ENCODE data around the gene DEFB123. TPM values are rescaled to one million over a fixed set of nuclear protein-coding genes. Genes with fewer than 3 reads are reported as not detected.

DEFB123 gene
- total and polyA plus RNA-seq, 9 of the 15 experiments (the other 6 are each of a cell fraction or from before 2014, with no cell fraction given), result not detected

DNA sequence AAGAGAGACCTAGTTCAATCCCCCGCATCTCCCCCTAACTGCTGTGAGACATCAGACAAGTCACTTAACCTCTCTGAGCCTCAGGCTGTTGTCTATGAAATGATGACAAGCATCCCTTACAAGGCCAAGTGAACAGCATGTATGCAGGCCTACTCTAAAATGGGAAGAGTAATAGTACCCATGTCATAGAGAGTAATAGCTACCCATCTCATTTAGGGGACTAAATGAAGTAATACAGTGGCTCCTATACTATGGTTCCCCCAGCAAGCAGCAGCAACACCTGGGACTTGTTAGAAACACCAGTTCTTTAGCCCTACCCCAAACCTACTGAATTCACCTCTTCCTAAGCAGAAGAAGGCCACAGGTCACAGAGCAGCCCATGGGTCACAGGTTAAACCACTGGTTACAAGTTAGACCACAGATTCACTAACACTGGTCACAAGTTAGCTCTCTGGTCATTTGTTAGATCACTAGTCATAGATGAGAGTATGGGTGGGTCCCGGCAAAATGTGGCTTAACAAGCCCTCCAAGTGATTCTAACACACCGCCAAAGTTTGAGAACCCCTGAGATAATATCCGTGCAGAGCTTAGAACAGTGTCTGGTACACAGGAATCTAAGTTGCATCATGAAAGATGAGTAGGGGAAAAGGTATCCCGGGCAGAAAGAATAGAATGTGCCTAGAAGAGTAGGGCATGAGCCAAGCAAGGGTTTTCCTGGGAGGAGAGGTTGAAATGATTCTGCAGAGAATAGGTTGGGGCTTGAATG, 33.1 kb downstream of the DEFB123 start:
- Histone ChIP-seq H4K20me1 (replicated peaks; ENCODE audit: control insufficient read depth, insufficient read depth, low read length) (no peaks in the 10 kb centered on the region; the same call in 1 of the 2 replicates), H2AFZ (ENCODE audit: low read depth, low read length) (no peak overlapping the region), H3K79me2 (ENCODE audit: control insufficient read depth, insufficient read depth, low read length) (no peaks in the 10 kb centered on the region), H3K27ac (ENCODE audit: extremely low read depth, low read depth, low read length) (no peak overlapping the region), H3K4me2 (ENCODE audit: insufficient read depth, low read length) (no peak overlapping the region), H3K9me1 (ENCODE audit: control insufficient read depth, insufficient read depth, low read length) (no peaks in the 10 kb centered on the region), H3K4me1 (replicated peaks in 1 of 2; ENCODE audit: control insufficient read depth in 2 of 2, insufficient read depth in 2 of 2, low read length in 2 of 2) (peaks cover 5 to 16% of the 10 kb centered on the region in 2 experiments; a peak in 4 of 5 replicates), H3K36me3 (ENCODE audit: control insufficient read depth, insufficient read depth, low read length) (no peaks in the 10 kb centered on the region), H3K9me3 (replicated peaks; ENCODE audit: control insufficient read depth, insufficient read depth, low read depth, low read length) (no peaks in the 10 kb centered on the region), H3K4me3 (no peak overlapping the region), H3K9ac (ENCODE audit: insufficient read depth in 1 of 2, low read depth in 2 of 2, low read length in 2 of 2) (no peak overlapping the region), H3K27me3 (ENCODE audit: control insufficient read depth in 2 of 2, insufficient read depth in 2 of 2, low read length in 2 of 2) (peaks cover 27 to 32% of the 10 kb centered on the region in 2 experiments; a peak in 4 of 5 replicates)
- in situ Hi-C loops (cut with MboI), result no loop called here
- intact Hi-C loops (cut with micrococcal nuclease), result no loop called here
- FAIRE-seq, result no peak
- CTCF ChIA-PET (ENCODE audit: low intra/inter-chr PET ratio), result no interaction called here
- TF ChIP-seq RAD21 (CRISPR knock-in tag; conservative IDR thresholded peaks at IDR 0.05 in 1 of 2, IDR thresholded peaks at IDR 0.05 in 1 of 2) (no peak), HMGN3 (IDR thresholded peaks at IDR 0.05; ENCODE audit: borderline replicate concordance, extremely low read depth, insufficient read length, low read depth, low read length) (no peak), CEBPG (CRISPR knock-in tag; IDR thresholded peaks at IDR 0.05) (no peak), CEBPG (tag; conservative IDR thresholded peaks at IDR 0.05 in 1 of 2, IDR thresholded peaks at IDR 0.05 in 1 of 2) (0 out of 4 replicates have a peak, but pooled peaks of 1 of the 2 experiments have one; percentile 24)
- TF ChIP-seq, protein P1, sequence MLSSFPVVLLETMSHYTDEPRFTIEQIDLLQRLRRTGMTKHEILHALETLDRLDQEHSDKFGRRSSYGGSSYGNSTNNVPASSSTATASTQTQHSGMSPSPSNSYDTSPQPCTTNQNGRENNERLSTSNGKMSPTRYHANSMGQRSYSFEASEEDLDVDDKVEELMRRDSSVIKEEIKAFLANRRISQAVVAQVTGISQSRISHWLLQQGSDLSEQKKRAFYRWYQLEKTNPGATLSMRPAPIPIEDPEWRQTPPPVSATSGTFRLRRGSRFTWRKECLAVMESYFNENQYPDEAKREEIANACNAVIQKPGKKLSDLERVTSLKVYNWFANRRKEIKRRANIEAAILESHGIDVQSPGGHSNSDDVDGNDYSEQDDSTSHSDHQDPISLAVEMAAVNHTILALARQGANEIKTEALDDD (IDR thresholded peaks at IDR 0.05), result peak; percentile 85
- TF ChIP-seq, protein P2, sequence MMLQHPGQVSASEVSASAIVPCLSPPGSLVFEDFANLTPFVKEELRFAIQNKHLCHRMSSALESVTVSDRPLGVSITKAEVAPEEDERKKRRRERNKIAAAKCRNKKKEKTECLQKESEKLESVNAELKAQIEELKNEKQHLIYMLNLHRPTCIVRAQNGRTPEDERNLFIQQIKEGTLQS (IDR thresholded peaks at IDR 0.05), result peak; percentile 19; the same call in 1 of the 2 replicates
- TF ChIP-seq, protein P2 (CRISPR knock-in tag; conservative IDR thresholded peaks at IDR 0.05), result no peak
- TF ChIP-seq, protein P3, sequence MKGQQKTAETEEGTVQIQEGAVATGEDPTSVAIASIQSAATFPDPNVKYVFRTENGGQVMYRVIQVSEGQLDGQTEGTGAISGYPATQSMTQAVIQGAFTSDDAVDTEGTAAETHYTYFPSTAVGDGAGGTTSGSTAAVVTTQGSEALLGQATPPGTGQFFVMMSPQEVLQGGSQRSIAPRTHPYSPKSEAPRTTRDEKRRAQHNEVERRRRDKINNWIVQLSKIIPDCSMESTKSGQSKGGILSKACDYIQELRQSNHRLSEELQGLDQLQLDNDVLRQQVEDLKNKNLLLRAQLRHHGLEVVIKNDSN (CRISPR knock-in tag; IDR thresholded peaks at IDR 0.05), result no peak
- DNase-seq (ENCODE audit: extremely low read depth in 1 of 4, low spot score in 3 of 4), result no peak
- POLR2A ChIA-PET, result interaction anchor here (1.1 to 1.3 kb wide), 2 partner anchors 9 to 12 kb away, joined by 5 to 6 read pairs; no protein-coding TSS in a partner anchor
- WGBS (ENCODE audit: insufficient coverage, low coverage, missing lambda C conversion rate), result 4% methylated on average over 5 of the region's 5 CpGs
- BruUV-seq (replicated peaks), result no TSS peak
- peak; percentile 17; the same call in 2 of the 3 replicates for ATAC-seq

Data from K562 (cell line).